HG03354 (cell line): ENCODE results near the gene ETFRF1.
A peak's percentile ranks its signal among the peaks of the same experiment; 100 is the strongest.

Source experiments
- ATAC-seq: cut with Tn5 transposase; IDR thresholded peaks from one replicate; pipeline ENCODE4 v1.9.1; 2021; ENCODE audit warnings: mild to moderate bottlenecking; ENCODE audit not compliant: unreplicated experiment, poor library complexity, severe bottlenecking

ETFRF1 gene, protein sequence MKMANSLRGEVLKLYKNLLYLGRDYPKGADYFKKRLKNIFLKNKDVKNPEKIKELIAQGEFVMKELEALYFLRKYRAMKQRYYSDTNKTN

GRCh38 chr12:25195056-25195971 is at the start of gene ETFRF1, which contains the start of gene DNAI7:
Gene ETFRF1, plus strand, starts transcription at chr12:25195237. Its CDS starts 8,720 bp downstream, at chr12:25203957.
Gene DNAI7, minus strand, starts transcription at chr12:25195160. Its CDS starts 82 bp downstream, at chr12:25195078.
- ATAC-seq, result peak; percentile 96

DNA sequence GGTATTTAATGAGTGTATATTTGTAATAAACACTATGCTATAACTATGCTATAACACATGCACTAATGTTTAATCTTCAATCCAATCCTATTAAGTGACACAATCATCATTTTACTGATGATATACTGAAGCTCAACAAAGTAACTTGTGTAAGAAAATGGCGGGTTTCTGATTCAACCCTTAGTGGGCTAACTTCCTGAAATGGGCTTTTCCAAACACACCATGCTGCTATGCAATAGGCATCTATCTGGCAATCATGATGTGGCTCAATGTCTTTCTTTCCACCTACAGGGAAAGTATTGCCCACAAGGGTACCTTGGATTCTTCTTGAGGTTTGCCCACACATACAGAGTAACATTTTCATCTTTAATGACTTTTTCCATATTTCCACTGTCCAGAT is 48.4 kb upstream of the ETFRF1 start:
- ATAC-seq, result no peak

- ATAC-seq, result no peak
Measured at GRCh38 chr12:25151476-25151875, 43.6 kb upstream of the ETFRF1 start.

DNA sequence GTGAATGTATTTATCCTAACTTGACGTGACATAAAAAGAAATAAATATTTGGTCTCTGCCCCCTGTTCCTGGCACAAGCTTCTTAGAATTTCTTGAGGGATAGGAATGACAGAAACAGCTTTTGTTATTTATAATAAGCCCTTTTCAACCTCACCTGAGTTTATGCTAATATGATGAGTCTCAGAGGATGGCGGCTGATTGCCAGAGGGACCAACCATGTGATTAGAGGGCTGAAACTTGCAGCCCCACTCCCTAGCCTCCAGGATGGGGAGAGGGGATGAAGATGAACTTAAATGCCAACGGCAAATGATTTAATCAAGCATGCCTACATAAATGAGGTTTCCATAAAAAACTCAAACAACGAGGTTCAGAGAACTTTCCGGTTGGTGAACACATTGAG is 43.0 kb upstream of the ETFRF1 start:
- no peak for ATAC-seq

DNA sequence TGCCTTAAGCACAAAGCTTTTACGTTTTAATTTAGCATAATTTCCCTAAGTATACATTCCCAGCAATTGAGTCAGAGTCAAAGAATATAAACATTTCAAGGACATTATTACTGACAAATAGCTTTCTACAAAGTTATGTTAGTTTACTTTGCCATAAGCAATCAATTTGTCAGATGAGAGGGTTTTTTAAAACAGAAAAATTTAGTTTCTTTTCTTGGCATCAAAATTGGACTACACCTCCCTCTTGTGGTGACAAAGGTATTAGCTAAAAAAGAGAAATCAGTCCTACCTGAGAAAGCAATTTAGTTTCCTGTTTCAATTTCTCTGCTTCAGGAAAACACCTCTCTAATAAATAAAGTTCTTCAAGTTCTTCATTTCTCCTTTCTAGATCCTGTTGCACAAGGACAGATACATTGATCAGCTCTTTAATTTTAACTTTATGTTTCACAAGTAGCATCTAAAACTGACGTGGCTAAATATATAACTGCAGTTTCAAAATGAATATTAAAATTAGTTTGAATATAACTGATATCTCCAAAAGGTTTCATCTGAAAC is 39.9 kb upstream of the ETFRF1 start:
- peak; percentile 48 for ATAC-seq

GRCh38 chr12:25156061-25156460 is 39.0 kb upstream of the ETFRF1 start:
- ATAC-seq, result no peak

GRCh38 chr12:25162866-25163265 is 32.2 kb upstream of the ETFRF1 start:
- ATAC-seq, result no peak

DNA sequence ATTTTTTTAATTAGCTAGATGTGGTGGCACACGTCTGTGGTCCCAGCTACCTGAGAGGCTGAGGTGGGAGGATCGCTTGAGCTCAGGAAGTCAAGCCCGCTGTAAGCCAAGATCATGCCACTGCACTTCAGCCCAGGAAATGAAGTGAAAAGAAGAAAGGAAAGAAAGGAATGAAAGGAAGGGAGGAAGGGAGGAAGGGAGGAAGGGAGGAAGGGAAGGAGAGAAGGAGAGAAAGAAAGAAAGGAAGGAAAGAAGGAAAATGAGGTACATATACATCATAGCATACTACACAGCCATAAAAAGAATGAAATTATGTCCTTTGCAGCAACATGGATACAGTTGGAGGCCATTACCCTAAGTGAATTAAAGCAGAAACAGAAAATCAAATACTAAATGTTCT is 12.3 kb upstream of the ETFRF1 start:
- ATAC-seq, result no peak

- no peak for ATAC-seq
Measured at GRCh38 chr12:25184132-25184531, 10.9 kb upstream of the ETFRF1 start.

GRCh38 chr12:25186038-25186787 is 8.8 kb upstream of the ETFRF1 start:
- no peak for ATAC-seq

- peak; percentile 92 for ATAC-seq
Measured at GRCh38 chr12:25186788-25187402, 8.1 kb upstream of the ETFRF1 start.

- ATAC-seq, result no peak
Measured at GRCh38 chr12:25187781-25188180, 7.3 kb upstream of the ETFRF1 start.

- ATAC-seq, result no peak
Measured at GRCh38 chr12:25189656-25190055, 5.4 kb upstream of the ETFRF1 start.

GRCh38 chr12:25190793-25191192 is 4.2 kb upstream of the ETFRF1 start:
- no peak for ATAC-seq

DNA sequence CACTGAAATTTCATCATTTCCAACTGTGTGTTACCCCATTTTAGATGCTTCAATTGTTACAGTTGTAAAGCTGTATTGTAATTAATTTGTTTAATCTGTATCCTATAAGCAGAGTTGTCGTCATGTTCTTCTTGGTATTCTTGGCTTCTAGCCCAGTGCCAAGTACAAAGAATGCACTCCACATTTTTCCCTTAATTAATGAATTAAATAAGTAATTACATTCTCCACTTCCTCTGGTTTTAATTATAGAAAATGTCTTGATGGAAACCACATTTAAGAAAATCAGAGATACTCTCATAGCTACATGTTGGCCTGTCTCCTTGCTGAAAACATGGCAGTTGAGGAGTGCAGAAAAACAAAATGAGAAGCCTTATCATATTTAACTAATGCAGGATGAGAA is 823 bp upstream of the ETFRF1 start:
- no peak for ATAC-seq

GRCh38 chr12:25194722-25195055 is 348 bp upstream of the ETFRF1 start:
- no peak for ATAC-seq

DNA sequence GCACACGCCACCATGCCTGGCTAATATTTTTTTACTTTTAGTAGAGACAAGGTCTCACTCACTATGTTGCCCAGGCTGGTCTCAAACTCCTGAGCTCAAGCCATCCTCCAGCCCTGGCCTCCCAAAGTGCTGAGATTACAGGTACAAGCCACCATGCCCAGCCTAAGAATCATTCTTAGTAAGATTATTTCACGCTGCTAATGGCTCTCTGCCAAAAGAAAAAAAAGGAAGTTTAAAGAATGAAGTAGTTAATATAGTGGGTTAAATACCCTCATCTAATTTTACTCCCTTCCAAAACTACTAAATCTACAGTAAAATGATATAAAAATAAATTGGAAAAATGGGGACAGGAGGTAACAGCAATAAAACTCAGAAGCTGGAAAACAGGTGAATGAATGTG is 2.6 kb downstream of the ETFRF1 start:
- ATAC-seq, result no peak

DNA sequence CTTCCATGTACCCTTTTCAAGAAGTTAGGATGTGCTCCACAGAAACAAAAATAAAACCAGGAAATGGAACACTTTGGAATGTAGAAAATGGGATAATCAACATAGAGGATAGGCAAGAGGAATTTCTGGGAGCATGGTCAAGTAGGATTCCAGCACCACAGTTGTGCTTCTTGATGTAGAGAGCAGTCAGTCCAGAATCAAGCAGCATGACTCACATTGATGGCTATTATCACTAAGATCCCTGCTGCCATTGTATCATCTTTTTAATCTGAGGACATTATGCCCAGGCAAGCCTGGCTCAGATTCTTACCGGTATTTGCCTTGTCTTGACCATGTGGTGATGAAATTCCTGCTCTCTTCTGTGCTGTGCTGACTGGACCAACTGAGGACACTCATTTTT is 5.7 kb downstream of the ETFRF1 start:
- no peak for ATAC-seq

GRCh38 chr12:25202137-25202536 is 7.1 kb downstream of the ETFRF1 start:
- ATAC-seq, result no peak

- no peak for ATAC-seq
Measured at GRCh38 chr12:25207411-25207810, 12.4 kb downstream of the ETFRF1 start.
